ENCODE measurements around the gene CBX8. TPM values are rescaled to one million over a fixed set of nuclear protein-coding genes. Genes with fewer than 3 reads are reported as not detected.

CBX8 gene
- total and polyA plus RNA-seq, 4 donors = 4.8 to 9.3 (median 5.5) TPM

DNA sequence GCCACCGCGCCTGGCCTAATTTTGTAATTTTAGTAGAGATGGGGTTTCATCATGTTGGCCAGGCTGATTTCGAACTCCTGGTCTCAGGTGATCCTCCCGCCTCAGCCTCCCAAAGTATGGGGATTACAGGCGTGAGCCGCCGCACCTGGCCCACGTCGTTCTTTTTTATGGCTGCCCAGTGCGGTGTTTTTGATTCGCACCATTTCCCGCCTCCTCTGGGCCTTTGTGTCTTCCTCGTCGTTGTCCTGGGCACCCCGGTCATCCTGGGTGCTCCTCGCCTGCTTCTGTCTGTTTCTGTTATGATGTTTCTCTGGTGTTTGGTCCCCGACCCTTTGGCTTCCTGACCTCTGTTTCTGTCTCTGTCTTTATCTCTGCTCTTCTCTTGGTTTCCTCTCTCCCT, 27.4 kb upstream of the CBX8 start:
- no peak for ATAC-seq (ENCODE audit: insufficient read depth, low FRiP score)
- no peaks in the 10 kb centered on the region for H3K27me3 ChIP-seq (ENCODE audit: control insufficient read depth in 3 of 3, insufficient read depth in 3 of 3, low read length in 2 of 3)
- no peak overlapping the region for H3K27ac ChIP-seq (ENCODE audit: low read depth in 1 of 2, low read length in 1 of 2)
- H3K4me1 ChIP-seq (ENCODE audit: control insufficient read depth in 5 of 5, insufficient read depth in 5 of 5, low read length in 5 of 5) = peaks cover 0 to 25% (median 11%) of the 10 kb centered on the region in 5 donors
- no peak overlapping the region for H3K4me3 ChIP-seq
- no peak overlapping the region for H3K9ac ChIP-seq (ENCODE audit: insufficient read depth in 1 of 2, low read length in 2 of 2)
- no peak for DNase-seq
- WGBS, 2 donors = 98% methylated on average over 17 of the region's 17 CpGs
- H3K36me3 ChIP-seq (ENCODE audit: control insufficient read depth in 4 of 4, insufficient read depth in 4 of 4, low read length in 4 of 4) = no peaks in the 10 kb centered on the region
- no peaks in the 10 kb centered on the region for H3K9me3 ChIP-seq (ENCODE audit: control insufficient read depth in 4 of 4, insufficient read depth in 3 of 4, low read length in 3 of 4)
- TF ChIP-seq, protein P1, sequence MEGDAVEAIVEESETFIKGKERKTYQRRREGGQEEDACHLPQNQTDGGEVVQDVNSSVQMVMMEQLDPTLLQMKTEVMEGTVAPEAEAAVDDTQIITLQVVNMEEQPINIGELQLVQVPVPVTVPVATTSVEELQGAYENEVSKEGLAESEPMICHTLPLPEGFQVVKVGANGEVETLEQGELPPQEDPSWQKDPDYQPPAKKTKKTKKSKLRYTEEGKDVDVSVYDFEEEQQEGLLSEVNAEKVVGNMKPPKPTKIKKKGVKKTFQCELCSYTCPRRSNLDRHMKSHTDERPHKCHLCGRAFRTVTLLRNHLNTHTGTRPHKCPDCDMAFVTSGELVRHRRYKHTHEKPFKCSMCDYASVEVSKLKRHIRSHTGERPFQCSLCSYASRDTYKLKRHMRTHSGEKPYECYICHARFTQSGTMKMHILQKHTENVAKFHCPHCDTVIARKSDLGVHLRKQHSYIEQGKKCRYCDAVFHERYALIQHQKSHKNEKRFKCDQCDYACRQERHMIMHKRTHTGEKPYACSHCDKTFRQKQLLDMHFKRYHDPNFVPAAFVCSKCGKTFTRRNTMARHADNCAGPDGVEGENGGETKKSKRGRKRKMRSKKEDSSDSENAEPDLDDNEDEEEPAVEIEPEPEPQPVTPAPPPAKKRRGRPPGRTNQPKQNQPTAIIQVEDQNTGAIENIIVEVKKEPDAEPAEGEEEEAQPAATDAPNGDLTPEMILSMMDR (IDR thresholded peaks at IDR 0.05; ENCODE audit: control extremely low read depth, extremely low read depth) = no peak

DNA sequence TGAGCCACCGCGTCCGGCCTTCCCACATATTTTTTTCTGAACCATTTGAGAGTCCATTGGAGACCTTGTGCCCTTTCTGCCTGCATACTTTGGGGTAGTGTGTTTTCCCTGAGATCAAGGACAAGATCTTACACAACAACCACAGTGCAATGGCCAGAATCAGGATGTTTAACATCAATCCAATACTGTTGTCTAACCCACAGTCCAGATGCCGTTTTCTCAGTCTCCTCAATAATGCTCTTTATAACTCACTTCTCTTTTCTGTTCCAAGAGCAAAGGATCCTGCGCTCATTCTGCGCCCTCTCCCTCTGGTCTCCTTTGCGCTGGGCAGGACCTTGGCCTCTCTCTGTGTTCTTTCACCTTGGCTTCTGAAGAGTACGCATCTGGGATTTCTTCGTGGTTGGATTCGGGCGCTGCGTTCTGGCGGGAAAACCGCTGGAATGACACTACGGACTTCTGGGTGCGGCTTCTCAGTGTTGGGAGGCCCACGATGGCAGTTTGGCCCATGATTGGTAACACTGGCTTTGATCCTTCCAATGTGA, 25.8 kb upstream of the CBX8 start:
- DNase-seq (no peak), ATAC-seq (ENCODE audit: insufficient read depth, low FRiP score) (no peak)
- Histone ChIP-seq H3K36me3 (ENCODE audit: control insufficient read depth in 4 of 4, insufficient read depth in 4 of 4, low read length in 4 of 4) (no peaks in the 10 kb centered on the region), H3K9me3 (ENCODE audit: control insufficient read depth in 4 of 4, insufficient read depth in 3 of 4, low read length in 3 of 4) (no peaks in the 10 kb centered on the region), H3K27me3 (ENCODE audit: control insufficient read depth in 3 of 3, insufficient read depth in 3 of 3, low read length in 2 of 3) (peaks cover 0 to 2% (median 1%) of the 10 kb centered on the region in 3 donors), H3K4me3 (no peak overlapping the region), H3K9ac (ENCODE audit: insufficient read depth in 1 of 2, low read length in 2 of 2) (no peak overlapping the region), H3K27ac (ENCODE audit: low read depth in 1 of 2, low read length in 1 of 2) (no peak overlapping the region), H3K4me1 (ENCODE audit: control insufficient read depth in 5 of 5, insufficient read depth in 5 of 5, low read length in 5 of 5) (peaks cover 0 to 17% (median 8%) of the 10 kb centered on the region in 5 donors)
- TF ChIP-seq, protein P1 (IDR thresholded peaks at IDR 0.05; ENCODE audit: control extremely low read depth, extremely low read depth) = no peak
- WGBS, 2 donors = 94 to 95% methylated on average over 17 of the region's 17 CpGs

DNA sequence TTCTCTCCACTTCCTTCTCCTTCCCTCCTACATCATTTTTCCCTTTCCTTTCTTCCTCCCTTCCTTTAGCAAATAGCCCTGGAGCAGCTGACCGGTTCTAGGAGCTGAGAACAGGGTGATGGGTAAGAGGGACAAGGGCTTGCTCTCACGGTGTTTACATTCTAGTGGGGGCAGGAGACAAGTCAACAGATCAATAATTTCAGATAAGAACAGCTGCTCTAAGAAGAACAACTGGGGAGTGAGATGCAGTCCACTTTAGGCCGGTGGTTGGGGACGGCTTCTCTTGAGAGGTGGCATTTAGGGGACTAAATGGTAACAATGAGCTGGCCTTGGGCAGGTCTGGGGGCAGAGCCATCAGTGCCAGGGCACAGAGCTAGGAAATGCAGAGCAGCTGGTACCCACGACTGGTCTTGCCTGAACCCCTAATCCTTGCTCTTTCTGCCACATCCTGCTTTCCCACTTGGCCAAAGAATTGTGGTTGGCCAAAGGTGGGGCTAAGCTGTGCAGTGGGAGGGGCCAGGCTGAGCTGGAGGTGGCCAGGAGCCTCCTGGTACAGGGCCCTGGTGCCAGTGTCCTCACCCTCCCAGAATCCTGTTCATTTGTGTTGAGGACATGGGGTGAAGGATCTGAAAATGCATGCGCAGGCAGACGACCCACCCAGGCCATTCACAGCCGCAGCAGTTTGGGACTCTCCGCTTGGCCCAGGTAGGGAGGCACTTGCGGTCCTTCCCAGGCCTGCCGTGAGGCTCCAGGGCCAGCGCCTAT, 24.6 kb upstream of the CBX8 start:
- DNase-seq (no peak), ATAC-seq (ENCODE audit: insufficient read depth, low FRiP score) (no peak)
- Histone ChIP-seq H3K4me3 (no peak overlapping the region), H3K9me3 (ENCODE audit: control insufficient read depth in 4 of 4, insufficient read depth in 3 of 4, low read length in 3 of 4) (no peaks in the 10 kb centered on the region), H3K36me3 (ENCODE audit: control insufficient read depth in 4 of 4, insufficient read depth in 4 of 4, low read length in 4 of 4) (no peaks in the 10 kb centered on the region), H3K9ac (ENCODE audit: insufficient read depth in 1 of 2, low read length in 2 of 2) (no peak overlapping the region), H3K4me1 (ENCODE audit: control insufficient read depth in 5 of 5, insufficient read depth in 5 of 5, low read length in 5 of 5) (peaks cover 0 to 9% (median 4%) of the 10 kb centered on the region in 5 donors), H3K27me3 (ENCODE audit: control insufficient read depth in 3 of 3, insufficient read depth in 3 of 3, low read length in 2 of 3) (peaks cover 0 to 11% (median 9%) of the 10 kb centered on the region in 3 donors), H3K27ac (ENCODE audit: low read depth in 1 of 2, low read length in 1 of 2) (no peak overlapping the region)
- TF ChIP-seq, protein P1 (IDR thresholded peaks at IDR 0.05; ENCODE audit: control extremely low read depth, extremely low read depth) = no peak
- 86 to 91% methylated on average over 12 of the region's 12 CpGs for WGBS, 2 donors
